Gastrocnemius medialis (tissue), 4 donors: Measurements from ENCODE around the gene CD79A.

Experiments used
- POLR2A ChIP-seq, 2 donors: fragments of 450-650 bp; IDR thresholded peaks; one replicate each; pipeline ENCODE4 v1.6.1; 2017; ENCODE audit warnings: antibody characterized with exemption in 2 of 2, mild to moderate bottlenecking in 2 of 2, moderate library complexity in 2 of 2
- TF ChIP-seq, protein P1 (sequence below), 5 experiments: fragments of 450-650 bp in 3 of 5; fragments of 200-600 bp in 2 of 5; sonication (generic) in 2 of 5; IDR thresholded peaks in 4 of 5; conservative IDR thresholded peaks in 1 of 5; 1 replicate in 4 of 5; 2 replicates in 1 of 5; pipeline ENCODE4 v1.5.1; 2016 to 2019; ENCODE audit warnings: antibody characterized with exemption in 5 of 5, mild to moderate bottlenecking in 3 of 5, moderate library complexity in 3 of 5

DNA sequence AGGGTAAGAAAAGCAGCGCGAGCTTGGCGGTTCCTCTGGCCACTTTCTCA lies 32.3 kb upstream of the CD79A start, which contains the start of gene DMRTC2:
- TF ChIP-seq, protein P1, sequence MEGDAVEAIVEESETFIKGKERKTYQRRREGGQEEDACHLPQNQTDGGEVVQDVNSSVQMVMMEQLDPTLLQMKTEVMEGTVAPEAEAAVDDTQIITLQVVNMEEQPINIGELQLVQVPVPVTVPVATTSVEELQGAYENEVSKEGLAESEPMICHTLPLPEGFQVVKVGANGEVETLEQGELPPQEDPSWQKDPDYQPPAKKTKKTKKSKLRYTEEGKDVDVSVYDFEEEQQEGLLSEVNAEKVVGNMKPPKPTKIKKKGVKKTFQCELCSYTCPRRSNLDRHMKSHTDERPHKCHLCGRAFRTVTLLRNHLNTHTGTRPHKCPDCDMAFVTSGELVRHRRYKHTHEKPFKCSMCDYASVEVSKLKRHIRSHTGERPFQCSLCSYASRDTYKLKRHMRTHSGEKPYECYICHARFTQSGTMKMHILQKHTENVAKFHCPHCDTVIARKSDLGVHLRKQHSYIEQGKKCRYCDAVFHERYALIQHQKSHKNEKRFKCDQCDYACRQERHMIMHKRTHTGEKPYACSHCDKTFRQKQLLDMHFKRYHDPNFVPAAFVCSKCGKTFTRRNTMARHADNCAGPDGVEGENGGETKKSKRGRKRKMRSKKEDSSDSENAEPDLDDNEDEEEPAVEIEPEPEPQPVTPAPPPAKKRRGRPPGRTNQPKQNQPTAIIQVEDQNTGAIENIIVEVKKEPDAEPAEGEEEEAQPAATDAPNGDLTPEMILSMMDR (IDR thresholded peaks at IDR 0.05 in 4 of 5, conservative IDR thresholded peaks at IDR 0.05 in 1 of 5) = no peak
- no peak for TF ChIP-seq POLR2A (IDR thresholded peaks at IDR 0.05)
